Vagina (tissue), 2 donors: ENCODE results near the gene RASSF8. TPM values are rescaled to one million over a fixed set of nuclear protein-coding genes. Genes with fewer than 3 reads are reported as not detected.

Experiments used
- DNase-seq, 2 donors: peaks; one replicate each; pipeline ENCODE4 v3.0.0-alpha.2; 2017; ENCODE audit errors: extremely low spot score in 2 of 2
- H3K27ac ChIP-seq: fragments of 200-600 bp; sonication (generic); one replicate; pipeline ENCODE4 v1.5.1; 2019
- H3K27me3 ChIP-seq: fragments of 200-600 bp; sonication (generic); one replicate; pipeline ENCODE4 v1.5.1; 2019
- H3K36me3 ChIP-seq, 2 donors: fragments of 200-600 bp; sonication (generic); one replicate each; pipeline ENCODE4 v1.5.1; 2017 to 2019
- H3K4me1 ChIP-seq: fragments of 200-600 bp; sonication (generic); one replicate; pipeline ENCODE4 v1.5.1; 2019
- H3K4me3 ChIP-seq, 2 donors: fragments of 200-600 bp; sonication (generic); 1 replicate in 1 of 2; 2 replicates in 1 of 2; pipeline ENCODE4 v1.5.1; 2016 to 2019
- H3K9me3 ChIP-seq: fragments of 200-600 bp; sonication (generic); one replicate; pipeline ENCODE4 v1.5.1; 2019
- POLR2A ChIP-seq, 2 donors: fragments of 450-650 bp; IDR thresholded peaks; one replicate each; pipeline ENCODE4 v1.6.1; 2017; ENCODE audit warnings: antibody characterized with exemption in 2 of 2, mild to moderate bottlenecking in 2 of 2, moderate library complexity in 2 of 2
- POLR2AphosphoS5 ChIP-seq, 2 donors: sonication (generic); formaldehyde crosslinking; IDR thresholded peaks; one replicate each; pipeline ENCODE4 v1.9.0; 2017; ENCODE audit warnings: antibody characterized with exemption in 2 of 2, mild to moderate bottlenecking in 2 of 2, low read depth in 1 of 2; ENCODE audit not compliant: insufficient read depth in 1 of 2
- intact Hi-C: fragments of 100-400 bp; cut with DNase I; formaldehyde crosslinking; loops from one replicate; pipeline ENCODE4 v1.15.1; 2023
- total RNA-seq: library from RNA; depleted of rRNA; stranded (reverse); fragments of >200 nt; gene quantifications from one replicate; pipeline ENCODE4 v1.2.3, GENCODE V29; 2016
- TF ChIP-seq, protein P1 (sequence below), 3 experiments: fragments of 450-650 bp in 2 of 3; fragments of 200-600 bp in 1 of 3; sonication (generic) in 1 of 3; IDR thresholded peaks; one replicate each; pipeline ENCODE4 v1.5.1; 2017 to 2019; ENCODE audit warnings: antibody characterized with exemption in 3 of 3, mild to moderate bottlenecking in 2 of 3, moderate library complexity in 2 of 3

The RASSF8 gene
- total RNA-seq, 1 donor from 2014 or later, result 68.5 TPM

DNA sequence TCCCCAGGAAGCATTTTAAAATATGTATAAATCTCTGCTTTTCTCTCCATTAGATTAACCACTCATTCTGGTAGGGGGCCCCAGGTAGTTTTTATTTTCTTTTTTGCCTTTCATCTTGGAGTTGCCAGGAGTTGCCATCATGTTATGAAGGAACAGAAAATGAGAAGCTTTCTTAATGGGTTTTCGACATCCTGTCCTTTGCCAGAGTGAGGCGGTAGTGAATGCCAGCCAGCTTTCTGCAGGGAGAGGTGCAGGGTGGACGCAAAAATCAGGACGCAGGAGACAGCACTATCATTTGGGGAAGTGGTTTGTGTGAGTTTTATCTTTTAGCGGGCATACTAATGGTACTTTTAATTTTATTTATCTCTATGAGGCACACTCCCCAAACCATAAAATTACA is 1.7 kb downstream of the RASSF8 start:
- H3K4me3 ChIP-seq, result peak overlapping the region; percentile 74 to 85
- peak overlapping the region; percentile 94 for H3K27ac ChIP-seq
- H3K9me3 ChIP-seq, result no peaks in the 10 kb centered on the region
- H3K27me3 ChIP-seq, result no peaks in the 10 kb centered on the region
- DNase-seq, result no peak
- TF ChIP-seq, protein P1, sequence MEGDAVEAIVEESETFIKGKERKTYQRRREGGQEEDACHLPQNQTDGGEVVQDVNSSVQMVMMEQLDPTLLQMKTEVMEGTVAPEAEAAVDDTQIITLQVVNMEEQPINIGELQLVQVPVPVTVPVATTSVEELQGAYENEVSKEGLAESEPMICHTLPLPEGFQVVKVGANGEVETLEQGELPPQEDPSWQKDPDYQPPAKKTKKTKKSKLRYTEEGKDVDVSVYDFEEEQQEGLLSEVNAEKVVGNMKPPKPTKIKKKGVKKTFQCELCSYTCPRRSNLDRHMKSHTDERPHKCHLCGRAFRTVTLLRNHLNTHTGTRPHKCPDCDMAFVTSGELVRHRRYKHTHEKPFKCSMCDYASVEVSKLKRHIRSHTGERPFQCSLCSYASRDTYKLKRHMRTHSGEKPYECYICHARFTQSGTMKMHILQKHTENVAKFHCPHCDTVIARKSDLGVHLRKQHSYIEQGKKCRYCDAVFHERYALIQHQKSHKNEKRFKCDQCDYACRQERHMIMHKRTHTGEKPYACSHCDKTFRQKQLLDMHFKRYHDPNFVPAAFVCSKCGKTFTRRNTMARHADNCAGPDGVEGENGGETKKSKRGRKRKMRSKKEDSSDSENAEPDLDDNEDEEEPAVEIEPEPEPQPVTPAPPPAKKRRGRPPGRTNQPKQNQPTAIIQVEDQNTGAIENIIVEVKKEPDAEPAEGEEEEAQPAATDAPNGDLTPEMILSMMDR (IDR thresholded peaks at IDR 0.05), result no peak
- TF ChIP-seq POLR2AphosphoS5 (IDR thresholded peaks at IDR 0.05; ENCODE audit: insufficient read depth in 1 of 2, low read depth in 1 of 2) (no peak), POLR2A (IDR thresholded peaks at IDR 0.05) (no peak)
- H3K36me3 ChIP-seq, result no peaks in the 10 kb centered on the region
- peaks cover 25% of the 10 kb centered on the region for H3K4me1 ChIP-seq
- intact Hi-C loops, result loop anchor here (10.0 kb wide), 1 partner anchor 55 kb away; no protein-coding TSS in a partner anchor

DNA sequence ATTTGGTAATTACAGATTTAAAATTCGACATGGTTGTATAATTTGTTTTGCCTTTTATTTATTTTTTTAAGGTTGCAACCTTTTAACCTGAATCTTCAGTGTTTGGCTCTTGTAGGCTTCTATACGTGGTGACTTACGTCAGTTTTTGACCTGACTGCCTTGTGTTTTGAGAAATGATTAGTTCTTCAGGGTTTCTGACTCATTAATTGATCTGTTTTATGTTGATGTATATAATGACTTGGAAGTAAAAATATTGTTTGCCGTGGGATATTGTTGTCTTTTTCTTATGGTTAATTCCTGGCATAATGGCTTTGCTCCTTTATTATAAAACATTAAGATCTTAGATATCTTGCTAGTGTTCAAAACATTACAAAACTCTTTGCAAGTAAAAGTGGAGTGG is 2.5 kb downstream of the RASSF8 start:
- no peaks in the 10 kb centered on the region for H3K27me3 ChIP-seq
- peak overlapping the region; percentile 94 for H3K27ac ChIP-seq
- DNase-seq, result no peak
- no peak overlapping the region for H3K4me3 ChIP-seq
- no peaks in the 10 kb centered on the region for H3K36me3 ChIP-seq
- no peaks in the 10 kb centered on the region for H3K9me3 ChIP-seq
- peaks cover 25% of the 10 kb centered on the region for H3K4me1 ChIP-seq
- TF ChIP-seq POLR2A (IDR thresholded peaks at IDR 0.05) (no peak), POLR2AphosphoS5 (IDR thresholded peaks at IDR 0.05; ENCODE audit: insufficient read depth in 1 of 2, low read depth in 1 of 2) (no peak)
- TF ChIP-seq, protein P1 (IDR thresholded peaks at IDR 0.05), result no peak
- intact Hi-C loops, result loop anchor here (10.0 kb wide), 1 partner anchor 54 kb away; no protein-coding TSS in a partner anchor

DNA sequence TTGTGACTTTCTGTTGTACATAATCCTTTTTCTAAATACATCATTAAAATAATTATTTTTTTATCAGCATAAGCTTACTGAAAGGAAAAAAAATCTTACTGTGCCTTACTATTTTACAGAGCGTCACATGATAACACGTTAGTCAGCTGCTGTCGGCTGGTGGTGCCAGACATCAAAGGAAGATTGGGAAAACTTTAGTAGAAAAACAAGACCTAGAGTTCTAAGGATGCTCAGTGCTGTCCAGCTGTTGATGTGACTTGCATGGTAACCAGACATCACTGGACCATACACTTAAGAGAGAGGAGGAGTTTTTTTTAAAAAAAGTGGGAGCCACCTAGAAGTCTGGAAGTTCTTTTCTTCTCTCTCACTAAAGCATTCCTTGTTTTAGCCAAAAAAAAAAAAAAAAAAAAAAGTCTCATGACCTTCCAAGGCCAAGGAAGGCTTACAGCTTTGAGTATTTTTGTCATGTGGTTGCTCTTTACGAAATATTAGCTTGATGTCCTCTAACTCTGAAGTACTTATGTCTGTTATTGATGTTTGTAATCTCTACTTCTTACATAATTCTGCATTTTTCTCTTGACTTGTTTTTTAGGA is 4.5 kb downstream of the RASSF8 start:
- peaks cover 42% of the 10 kb centered on the region for H3K4me1 ChIP-seq

DNA sequence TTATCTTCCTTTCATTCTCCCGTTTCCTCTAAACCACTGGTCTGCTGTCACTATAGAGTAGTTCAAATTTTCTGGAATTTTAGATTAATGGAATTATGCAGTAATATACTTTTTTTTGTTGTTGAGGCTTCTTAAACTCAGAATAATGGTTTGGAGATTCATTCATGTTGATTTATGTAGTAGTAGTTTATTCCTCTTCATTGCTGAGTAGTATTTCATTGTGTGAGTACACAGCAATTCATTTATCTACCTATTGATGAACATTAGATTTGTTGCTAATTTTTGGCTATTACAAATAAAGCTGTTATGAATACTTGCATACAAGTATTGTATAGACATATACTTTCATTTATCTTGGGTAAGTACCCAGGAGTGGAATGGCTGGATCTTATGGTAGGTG is 7.2 kb downstream of the RASSF8 start:
- no peak overlapping the region for H3K4me3 ChIP-seq
- no peak overlapping the region for H3K27ac ChIP-seq
- DNase-seq, result no peak
- TF ChIP-seq, protein P1 (IDR thresholded peaks at IDR 0.05), result no peak
- no peak for TF ChIP-seq POLR2A (IDR thresholded peaks at IDR 0.05)
- intact Hi-C loops, result loop anchor here (10.0 kb wide), 1 partner anchor 49 kb away; no protein-coding TSS in a partner anchor
- no peaks in the 10 kb centered on the region for H3K27me3 ChIP-seq
- no peaks in the 10 kb centered on the region for H3K36me3 ChIP-seq
- no peaks in the 10 kb centered on the region for H3K9me3 ChIP-seq
- H3K4me1 ChIP-seq, result peaks cover 44% of the 10 kb centered on the region

More for the DNA sequence above, 4.5 kb downstream of the RASSF8 start:
- intact Hi-C loops, result loop anchor here (10.0 kb wide), 1 partner anchor 52 kb away; no protein-coding TSS in a partner anchor
- Histone ChIP-seq H3K4me3 (no peak overlapping the region), H3K27me3 (no peaks in the 10 kb centered on the region), H3K27ac (peak overlapping the region; percentile 27), H3K9me3 (no peaks in the 10 kb centered on the region), H3K36me3 (no peaks in the 10 kb centered on the region)
- TF ChIP-seq POLR2A (IDR thresholded peaks at IDR 0.05), result no peak
- TF ChIP-seq, protein P1 (IDR thresholded peaks at IDR 0.05), result no peak
- no peak for TF ChIP-seq POLR2AphosphoS5 (IDR thresholded peaks at IDR 0.05; ENCODE audit: insufficient read depth in 1 of 2, low read depth in 1 of 2)
- DNase-seq, result no peak

DNA sequence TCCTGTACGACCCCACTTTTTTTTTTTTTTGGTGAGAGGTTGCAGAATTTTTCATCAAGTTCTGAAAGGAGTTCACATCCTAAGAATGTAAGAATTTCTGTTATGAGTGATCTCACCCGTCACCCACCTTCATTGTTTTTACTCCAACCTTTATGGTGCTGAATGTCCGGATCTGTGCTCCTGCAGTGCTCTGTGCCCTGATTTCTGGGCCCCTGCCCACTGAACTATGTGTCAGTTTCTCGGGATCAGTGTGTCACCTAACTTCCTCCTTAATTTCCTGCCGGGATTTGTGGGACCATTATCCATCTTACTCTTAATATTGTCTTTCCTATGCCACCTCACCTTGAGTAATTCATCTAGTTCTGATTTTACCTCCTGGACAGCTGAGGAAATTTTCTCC is 11.6 kb downstream of the RASSF8 start:
- no peak overlapping the region for H3K27ac ChIP-seq
- intact Hi-C loops, result no loop called here

More for the DNA sequence above, 11.6 kb downstream of the RASSF8 start:
- Histone ChIP-seq H3K9me3 (no peaks in the 10 kb centered on the region), H3K4me1 (peaks cover 43% of the 10 kb centered on the region), H3K27me3 (no peaks in the 10 kb centered on the region), H3K36me3 (no peaks in the 10 kb centered on the region), H3K4me3 (no peak overlapping the region)
- TF ChIP-seq POLR2A (IDR thresholded peaks at IDR 0.05) (no peak), POLR2AphosphoS5 (IDR thresholded peaks at IDR 0.05; ENCODE audit: insufficient read depth in 1 of 2, low read depth in 1 of 2) (no peak)
- TF ChIP-seq, protein P1 (IDR thresholded peaks at IDR 0.05), result no peak
- no peak for DNase-seq
